Endothelial cell (in vitro differentiated cells): ENCODE data around the gene CD207. TPM values are rescaled to one million over a fixed set of nuclear protein-coding genes. Genes with fewer than 3 reads are reported as not detected.

Experiments used
- DNase-seq: peaks from one replicate; pipeline ENCODE4 v3.0.0; 2021; ENCODE audit warnings: low spot score
- H3K27ac Mint-ChIP-seq: one replicate; pipeline ENCODE4 v1.8.0; 2021; ENCODE audit warnings: mixed read lengths, inconsistent platforms; ENCODE audit not compliant: unreplicated experiment
- H3K27me3 Mint-ChIP-seq: one replicate; pipeline ENCODE4 v1.8.0; 2021; ENCODE audit warnings: mild to moderate bottlenecking, moderate library complexity, mixed read lengths, inconsistent platforms; ENCODE audit not compliant: unreplicated experiment
- H3K36me3 Mint-ChIP-seq: one replicate; pipeline ENCODE4 v1.8.0; 2021; ENCODE audit warnings: mild to moderate bottlenecking, low read depth, mixed read lengths, inconsistent platforms; ENCODE audit not compliant: unreplicated experiment
- H3K4me1 Mint-ChIP-seq: one replicate; pipeline ENCODE4 v1.8.0; 2021; ENCODE audit warnings: mild to moderate bottlenecking, mixed read lengths, inconsistent platforms; ENCODE audit not compliant: unreplicated experiment
- H3K4me3 Mint-ChIP-seq: one replicate; pipeline ENCODE4 v1.8.0; 2021; ENCODE audit warnings: mild to moderate bottlenecking, mixed read lengths, inconsistent platforms; ENCODE audit not compliant: unreplicated experiment
- H3K9me3 Mint-ChIP-seq: one replicate; pipeline ENCODE4 v1.8.0; 2021; ENCODE audit warnings: mixed read lengths, inconsistent platforms; ENCODE audit not compliant: unreplicated experiment
- CTCF ChIP-seq: fragments of 200-600 bp; sonication (generic); IDR thresholded peaks from one replicate; pipeline ENCODE4 v1.5.0; 2021; ENCODE audit warnings: antibody characterized with exemption; ENCODE audit not compliant: unreplicated experiment
- total RNA-seq: library from RNA; stranded (reverse); fragmentation: NEBNext Ultra II Directional; extraction: Animal tissue kit (Norgen Biotek cat#: 25700); gene quantifications from one replicate; pipeline ENCODE4 v1.2.1, GENCODE V29; 2021; ENCODE audit not compliant: unreplicated experiment

The CD207 gene
- total RNA-seq, 1 donor from 2014 or later: 0.74 TPM

- H3K27me3 Mint-ChIP-seq: peaks cover 5% of the 10 kb centered on the region
- no peak for DNase-seq
- no peak overlapping the region for H3K4me3 Mint-ChIP-seq
- no peak for TF ChIP-seq CTCF
- no peaks in the 10 kb centered on the region for H3K36me3 Mint-ChIP-seq
- H3K27ac Mint-ChIP-seq: no peak overlapping the region
- H3K4me1 Mint-ChIP-seq: no peaks in the 10 kb centered on the region
- no peaks in the 10 kb centered on the region for H3K9me3 Mint-ChIP-seq
These were observed 33.4 kb upstream of the CD207 start for GRCh38 chr2:70868970-70869369.

- Mint-ChIP-seq H3K36me3 (no peaks in the 10 kb centered on the region), H3K4me3 (no peak overlapping the region), H3K9me3 (no peaks in the 10 kb centered on the region), H3K27me3 (peaks cover 11% of the 10 kb centered on the region), H3K4me1 (peaks cover 4% of the 10 kb centered on the region), H3K27ac (no peak overlapping the region)
- DNase-seq: peak; percentile 96
- peak; percentile 90 for TF ChIP-seq CTCF
These were observed 26.4 kb upstream of the CD207 start for GRCh38 chr2:70861777-70862625.

GRCh38 chr2:70855667-70856066 is 20.1 kb upstream of the CD207 start:
- no peaks in the 10 kb centered on the region for H3K9me3 Mint-ChIP-seq
- DNase-seq: no peak
- no peak for TF ChIP-seq CTCF
- H3K27me3 Mint-ChIP-seq: peaks cover 12% of the 10 kb centered on the region
- no peaks in the 10 kb centered on the region for H3K36me3 Mint-ChIP-seq
- peaks cover 20% of the 10 kb centered on the region for H3K4me1 Mint-ChIP-seq
- H3K27ac Mint-ChIP-seq: no peak overlapping the region
- no peak overlapping the region for H3K4me3 Mint-ChIP-seq

- H3K9me3 Mint-ChIP-seq: no peaks in the 10 kb centered on the region
- H3K27me3 Mint-ChIP-seq: peaks cover 9% of the 10 kb centered on the region
- no peak overlapping the region for H3K27ac Mint-ChIP-seq
- no peak for TF ChIP-seq CTCF
- no peaks in the 10 kb centered on the region for H3K36me3 Mint-ChIP-seq
- no peak for DNase-seq
- peaks cover 20% of the 10 kb centered on the region for H3K4me1 Mint-ChIP-seq
- no peak overlapping the region for H3K4me3 Mint-ChIP-seq
These were observed 18.8 kb upstream of the CD207 start for GRCh38 chr2:70854411-70854810.

- Mint-ChIP-seq H3K4me1 (peaks cover 20% of the 10 kb centered on the region), H3K4me3 (no peak overlapping the region), H3K27me3 (peaks cover 9% of the 10 kb centered on the region), H3K36me3 (no peaks in the 10 kb centered on the region), H3K9me3 (no peaks in the 10 kb centered on the region), H3K27ac (peak overlapping the region; percentile 72)
- DNase-seq: no peak
- TF ChIP-seq CTCF: no peak
These were observed 17.2 kb upstream of the CD207 start for GRCh38 chr2:70852824-70853223.
